ENCODE results near the gene AIP. TPM values are rescaled to one million over a fixed set of nuclear protein-coding genes. Genes with fewer than 3 reads are reported as not detected.

The AIP gene
- total RNA-seq, 6 donors from 2014 or later = 51.1 to 101 (median 75.3) TPM

DNA sequence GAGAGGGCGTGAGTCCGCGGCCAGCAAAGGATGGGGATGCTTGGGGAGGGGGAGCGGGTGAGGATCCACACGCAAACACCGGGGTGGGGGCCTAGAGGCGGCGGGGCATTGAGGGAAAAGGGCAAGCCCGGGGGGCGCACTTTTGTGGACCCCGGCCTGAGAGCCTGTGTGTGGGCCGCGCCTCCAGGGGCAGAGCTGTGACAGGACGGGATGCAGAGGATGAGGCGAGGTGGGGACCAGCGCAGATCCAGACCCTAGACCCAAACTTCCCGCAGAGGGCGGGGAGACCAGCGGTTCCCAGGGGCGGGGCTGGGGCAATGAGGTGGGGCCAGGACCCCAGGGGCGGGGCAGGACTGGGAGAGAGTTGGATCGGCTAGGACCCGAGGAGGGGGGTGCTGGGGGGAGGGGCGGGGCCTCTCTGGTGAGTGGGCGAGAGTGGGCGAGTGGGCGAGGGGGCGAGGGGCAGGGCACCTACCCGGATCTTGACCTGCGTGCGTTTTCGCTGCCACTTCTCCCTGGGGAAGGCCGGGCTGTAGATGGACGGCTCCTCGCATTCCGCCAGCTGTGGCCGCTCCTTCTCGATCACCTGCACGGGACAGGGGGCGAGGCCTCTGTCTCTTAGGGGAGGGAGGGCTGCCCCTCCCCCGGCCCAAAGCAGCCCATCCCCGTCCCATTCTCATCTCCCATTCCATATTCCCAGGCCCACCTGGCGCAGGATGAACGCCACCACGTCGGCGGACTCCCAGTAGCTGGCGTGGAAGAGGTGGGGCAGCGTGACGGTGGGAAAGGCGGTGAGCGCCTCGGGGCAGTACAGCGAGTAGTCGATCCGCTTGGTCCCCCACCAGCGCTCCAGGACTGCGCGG is 11.8 kb downstream of the AIP start:
- no peak for ATAC-seq (ENCODE audit: low FRiP score in 2 of 2)
- Histone ChIP-seq H3K36me3 (peaks cover 4 to 90% (median 71%) of the 10 kb centered on the region in 4 donors), H3K27ac (no peak overlapping the region), H3K4me3 (no peak overlapping the region), H3K9me3 (no peaks in the 10 kb centered on the region), H3K4me1 (no peaks in the 10 kb centered on the region), H3K27me3 (no peaks in the 10 kb centered on the region)
- DNase-seq = peak in 1 of 2 donors; percentile 66
- no peak for TF ChIP-seq POLR2A (IDR thresholded peaks at IDR 0.05)
- TF ChIP-seq POLR2AphosphoS5 (IDR thresholded peaks at IDR 0.05) = no peak
- TF ChIP-seq, protein P1, sequence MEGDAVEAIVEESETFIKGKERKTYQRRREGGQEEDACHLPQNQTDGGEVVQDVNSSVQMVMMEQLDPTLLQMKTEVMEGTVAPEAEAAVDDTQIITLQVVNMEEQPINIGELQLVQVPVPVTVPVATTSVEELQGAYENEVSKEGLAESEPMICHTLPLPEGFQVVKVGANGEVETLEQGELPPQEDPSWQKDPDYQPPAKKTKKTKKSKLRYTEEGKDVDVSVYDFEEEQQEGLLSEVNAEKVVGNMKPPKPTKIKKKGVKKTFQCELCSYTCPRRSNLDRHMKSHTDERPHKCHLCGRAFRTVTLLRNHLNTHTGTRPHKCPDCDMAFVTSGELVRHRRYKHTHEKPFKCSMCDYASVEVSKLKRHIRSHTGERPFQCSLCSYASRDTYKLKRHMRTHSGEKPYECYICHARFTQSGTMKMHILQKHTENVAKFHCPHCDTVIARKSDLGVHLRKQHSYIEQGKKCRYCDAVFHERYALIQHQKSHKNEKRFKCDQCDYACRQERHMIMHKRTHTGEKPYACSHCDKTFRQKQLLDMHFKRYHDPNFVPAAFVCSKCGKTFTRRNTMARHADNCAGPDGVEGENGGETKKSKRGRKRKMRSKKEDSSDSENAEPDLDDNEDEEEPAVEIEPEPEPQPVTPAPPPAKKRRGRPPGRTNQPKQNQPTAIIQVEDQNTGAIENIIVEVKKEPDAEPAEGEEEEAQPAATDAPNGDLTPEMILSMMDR (IDR thresholded peaks at IDR 0.05) = no peak
- no peak for TF ChIP-seq EP300 (IDR thresholded peaks at IDR 0.05)
- WGBS, 2 donors = 93 to 94% methylated on average over 53 to 58 of the region's 59 CpGs

DNA sequence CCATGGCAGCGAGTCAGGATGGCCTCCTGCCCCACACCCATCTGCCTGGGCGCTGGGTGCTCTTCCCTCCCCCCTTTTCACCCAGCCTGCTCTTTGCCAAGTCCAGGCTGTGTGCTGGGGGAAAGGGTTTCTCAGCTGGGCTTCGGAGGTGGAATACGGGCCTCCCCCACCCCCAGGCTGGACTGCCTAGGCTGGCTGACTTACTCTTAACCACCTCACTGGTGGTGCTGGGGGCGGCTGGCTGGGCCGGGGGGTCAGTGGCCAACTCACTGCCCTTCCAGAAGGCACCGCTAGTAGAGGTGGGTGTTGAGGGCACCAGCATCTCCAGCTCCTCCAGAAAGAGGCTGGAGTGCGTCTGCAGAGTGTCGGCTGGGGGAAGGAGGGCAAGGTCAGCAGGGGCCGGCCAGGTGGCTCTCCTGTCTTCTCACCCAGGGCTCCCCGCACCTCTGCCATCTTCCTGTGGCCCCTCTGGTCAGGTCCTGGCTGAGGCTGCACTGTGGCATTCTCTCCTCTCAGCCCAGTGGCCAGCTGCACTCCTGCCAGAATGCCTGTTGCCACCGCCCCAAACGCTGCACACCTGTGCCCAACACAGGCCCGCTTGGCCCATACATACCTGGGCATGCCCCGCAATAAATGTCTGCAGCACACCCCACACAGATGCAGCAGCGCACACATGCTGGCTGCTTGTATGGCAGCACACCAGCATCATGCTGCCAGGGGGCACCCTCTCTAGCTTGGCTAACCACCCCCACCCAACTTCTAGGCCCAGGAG is 12.6 kb downstream of the AIP start:
- no peak for TF ChIP-seq POLR2A (IDR thresholded peaks at IDR 0.05)
- TF ChIP-seq, protein P1 (IDR thresholded peaks at IDR 0.05) = no peak
- TF ChIP-seq POLR2AphosphoS5 (IDR thresholded peaks at IDR 0.05) = no peak
- TF ChIP-seq EP300 (IDR thresholded peaks at IDR 0.05) = no peak
- Histone ChIP-seq H3K36me3 (peaks cover 4 to 88% (median 67%) of the 10 kb centered on the region in 4 donors), H3K4me1 (no peaks in the 10 kb centered on the region), H3K9me3 (no peaks in the 10 kb centered on the region), H3K27me3 (no peaks in the 10 kb centered on the region), H3K4me3 (no peak overlapping the region), H3K27ac (no peak overlapping the region)
- ATAC-seq (ENCODE audit: low FRiP score in 2 of 2) (no peak), DNase-seq (no peak)
- WGBS, 2 donors = 92 to 97% methylated on average over 7 to 16 of the region's 16 CpGs

DNA sequence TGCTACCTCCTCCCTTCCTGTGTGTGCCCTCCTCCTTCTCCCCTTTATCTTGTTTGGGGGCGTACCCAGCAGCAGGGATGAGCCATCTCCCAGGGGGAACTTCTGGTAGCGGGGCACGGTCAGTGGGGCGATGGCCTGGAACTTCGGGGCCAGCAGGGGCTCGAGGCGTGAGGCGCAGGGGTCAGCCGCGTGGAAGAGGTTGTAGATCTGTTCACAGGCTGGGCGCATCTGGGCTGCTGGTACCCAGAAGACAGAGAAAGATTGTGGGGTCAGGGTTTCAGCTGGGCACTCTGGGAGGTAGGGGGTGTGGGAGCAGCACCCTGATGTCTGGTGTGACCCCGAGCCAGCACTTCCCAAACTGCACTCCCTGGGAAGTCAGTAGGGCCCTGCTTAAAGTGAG is 13.3 kb downstream of the AIP start:
- no peaks in the 10 kb centered on the region for H3K4me1 ChIP-seq
- peaks cover 4 to 82% (median 61%) of the 10 kb centered on the region in 4 donors for H3K36me3 ChIP-seq
- no peaks in the 10 kb centered on the region for H3K9me3 ChIP-seq
- ATAC-seq (ENCODE audit: low FRiP score in 2 of 2) (no peak), DNase-seq (peak in 1 of 2 donors; percentile 69)
- TF ChIP-seq POLR2AphosphoS5 (IDR thresholded peaks at IDR 0.05) (no peak), EP300 (IDR thresholded peaks at IDR 0.05) (no peak), POLR2A (IDR thresholded peaks at IDR 0.05) (no peak)
- TF ChIP-seq, protein P1 (IDR thresholded peaks at IDR 0.05) = no peak
- no peak overlapping the region for H3K4me3 ChIP-seq
- H3K27me3 ChIP-seq = no peaks in the 10 kb centered on the region
- 96% methylated on average over 10 to 12 of the region's 12 CpGs for WGBS, 2 donors
- H3K27ac ChIP-seq = no peak overlapping the region

DNA sequence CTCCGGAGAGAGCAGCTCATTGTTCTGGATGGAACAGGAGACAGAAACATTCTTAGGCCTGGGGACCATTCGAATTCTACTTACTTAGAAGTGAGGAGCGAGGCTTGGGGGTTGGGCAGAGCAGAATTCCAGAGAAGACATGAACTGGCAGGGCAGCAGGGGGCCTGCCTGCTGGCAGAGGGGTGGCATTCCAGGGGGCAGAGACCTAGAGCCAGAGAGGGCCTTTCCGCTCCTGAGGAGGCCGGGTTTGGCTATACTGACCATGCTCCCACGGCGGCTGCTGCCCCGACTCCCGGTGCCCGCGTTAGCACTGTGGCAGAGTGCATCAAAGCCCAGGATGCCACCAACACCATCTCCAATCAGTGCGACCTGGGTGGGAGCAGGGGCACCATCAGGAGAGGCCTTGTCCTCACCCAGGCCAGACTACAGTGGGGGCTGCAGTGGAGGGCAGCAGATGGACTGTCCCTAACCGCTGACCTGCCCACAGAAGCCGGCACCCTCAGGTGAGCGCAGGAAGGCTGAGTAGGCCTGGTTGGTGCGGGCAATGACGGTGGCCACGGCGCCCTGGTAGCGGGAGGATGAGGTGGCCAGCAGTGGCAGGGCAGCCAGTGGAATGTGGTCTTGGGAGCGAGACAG is 14.9 kb downstream of the AIP start:
- peaks cover 4 to 75% (median 51%) of the 10 kb centered on the region in 4 donors for H3K36me3 ChIP-seq
- no peak for ATAC-seq (ENCODE audit: low FRiP score in 2 of 2)
- 97% methylated on average over 14 to 21 of the region's 21 CpGs for WGBS, 2 donors
- no peaks in the 10 kb centered on the region for H3K9me3 ChIP-seq
- H3K4me1 ChIP-seq = no peaks in the 10 kb centered on the region
- DNase-seq = peak in 1 of 2 donors; percentile 74
- no peaks in the 10 kb centered on the region for H3K27me3 ChIP-seq
- TF ChIP-seq POLR2A (IDR thresholded peaks at IDR 0.05) = no peak
- no peak for TF ChIP-seq POLR2AphosphoS5 (IDR thresholded peaks at IDR 0.05)
- TF ChIP-seq, protein P1 (IDR thresholded peaks at IDR 0.05) = no peak
- TF ChIP-seq EP300 (IDR thresholded peaks at IDR 0.05) = no peak
- H3K4me3 ChIP-seq = no peak overlapping the region
- no peak overlapping the region for H3K27ac ChIP-seq
